Measurements from ENCODE around the gene NUDT8.
"Not testable (repeated sequence)": the region's sequence is repeated elsewhere in the genome, so short reads cannot be mapped to it uniquely, and the experiment has no call there.

NUDT8 gene

GRCh38 chr11:67644042-67644441 is 14.3 kb upstream of the NUDT8 start:
- in situ Hi-C loops (cut with HindIII; ENCODE audit: low sequenced_read_pairs) = no loop called here

GRCh38 chr11:67642173-67643120 is 12.7 kb upstream of the NUDT8 start:
- in situ Hi-C loops (cut with HindIII; ENCODE audit: low sequenced_read_pairs) = no loop called here

- in situ Hi-C loops (cut with HindIII; ENCODE audit: low sequenced_read_pairs) = no loop called here
Measured at GRCh38 chr11:67641338-67642172, 11.8 kb upstream of the NUDT8 start.

GRCh38 chr11:67640758-67641337 is 11.1 kb upstream of the NUDT8 start:
- in situ Hi-C loops (cut with HindIII; ENCODE audit: low sequenced_read_pairs) = no loop called here

- in situ Hi-C loops (cut with HindIII; ENCODE audit: low sequenced_read_pairs) = no loop called here
Measured at GRCh38 chr11:67640021-67640757, 10.5 kb upstream of the NUDT8 start.

GRCh38 chr11:67639438-67639859 is 9.7 kb upstream of the NUDT8 start, which contains the start of gene TBX10:
Gene TBX10, minus strand, starts transcription at chr11:67639763. Its CDS starts 291 bp downstream, at chr11:67639472.
- in situ Hi-C loops (cut with HindIII; ENCODE audit: low sequenced_read_pairs) = no loop called here

GRCh38 chr11:67638535-67639437 is 9.0 kb upstream of the NUDT8 start:
- in situ Hi-C loops (cut with HindIII; ENCODE audit: low sequenced_read_pairs) = no loop called here

- in situ Hi-C loops (cut with HindIII; ENCODE audit: low sequenced_read_pairs) = not testable (repeated sequence)
Measured at GRCh38 chr11:67637441-67637840, 7.7 kb upstream of the NUDT8 start.

GRCh38 chr11:67636962-67637361 is 7.2 kb upstream of the NUDT8 start:
- in situ Hi-C loops (cut with HindIII; ENCODE audit: low sequenced_read_pairs) = no loop called here

GRCh38 chr11:67635231-67635521 is 5.4 kb upstream of the NUDT8 start:
- in situ Hi-C loops (cut with HindIII; ENCODE audit: low sequenced_read_pairs) = no loop called here

- in situ Hi-C loops (cut with HindIII; ENCODE audit: low sequenced_read_pairs) = loop anchor here (5.0 kb wide), 1 partner anchor 58 kb away; no protein-coding TSS in a partner anchor
Measured at GRCh38 chr11:67634366-67635230, 4.9 kb upstream of the NUDT8 start.

GRCh38 chr11:67633758-67634365 is 4.1 kb upstream of the NUDT8 start:
- in situ Hi-C loops (cut with HindIII; ENCODE audit: low sequenced_read_pairs) = loop anchor here (5.0 kb wide), 1 partner anchor 58 kb away; no protein-coding TSS in a partner anchor

- in situ Hi-C loops (cut with HindIII; ENCODE audit: low sequenced_read_pairs) = loop anchor here (5.0 kb wide), 1 partner anchor 59 kb away; no protein-coding TSS in a partner anchor
Measured at GRCh38 chr11:67632982-67633755, 3.4 kb upstream of the NUDT8 start.

- in situ Hi-C loops (cut with HindIII; ENCODE audit: low sequenced_read_pairs) = loop anchor here (5.0 kb wide), 1 partner anchor 60 kb away; no protein-coding TSS in a partner anchor
Measured at GRCh38 chr11:67632175-67632981, 2.6 kb upstream of the NUDT8 start.

GRCh38 chr11:67631853-67632174 is 2.1 kb upstream of the NUDT8 start:
- in situ Hi-C loops (cut with HindIII; ENCODE audit: low sequenced_read_pairs) = loop anchor here (5.0 kb wide), 1 partner anchor 60 kb away; no protein-coding TSS in a partner anchor

- in situ Hi-C loops (cut with HindIII; ENCODE audit: low sequenced_read_pairs) = loop anchor here (5.0 kb wide), 1 partner anchor 61 kb away; no protein-coding TSS in a partner anchor
Measured at GRCh38 chr11:67631411-67631810, 1.7 kb upstream of the NUDT8 start.

Data from endothelial cell of hepatic sinusoid (primary cell).